Activated CD8-positive, alpha-beta T cell treated with anti-CD3 and anti-CD28 coated beads for 36 hours (primary cell): Measurements from ENCODE around the gene PARP1. TPM values are rescaled to one million over a fixed set of nuclear protein-coding genes. Genes with fewer than 3 reads are reported as not detected.

Experiments
- ATAC-seq: fragments of 200-7000 bp; cut with Tn5 transposase; one replicate; pipeline ENCODE4 v1.10.0; 2021; ENCODE audit warnings: mild to moderate bottlenecking, moderate library complexity
- CTCF ChIA-PET: fragments of 350-600 bp; sonication (Branson Sonifier 250); formaldehyde crosslinking; loops from one replicate; lab custom pipeline; 2021; ENCODE audit warnings: antibody characterized with exemption; lab: Charles Lee
- POLR2A ChIA-PET: fragments of 350-600 bp; sonication (Branson Sonifier 250); formaldehyde crosslinking; loops from one replicate; lab custom pipeline; 2021; ENCODE audit warnings: antibody characterized with exemption; lab: Charles Lee
- DNase-seq: peaks from one replicate; pipeline ENCODE4 v3.0.0-alpha.2; 2020
- H3K27ac Mint-ChIP-seq: one replicate; pipeline ENCODE4 v1.8.0; 2021; ENCODE audit warnings: mild to moderate bottlenecking, mixed read lengths
- H3K27me3 Mint-ChIP-seq: one replicate; pipeline ENCODE4 v1.8.0; 2021; ENCODE audit warnings: mixed read lengths
- H3K36me3 Mint-ChIP-seq: one replicate; pipeline ENCODE4 v1.8.0; 2021; ENCODE audit warnings: low read depth, mixed read lengths
- H3K4me1 Mint-ChIP-seq: one replicate; pipeline ENCODE4 v1.8.0; 2021; ENCODE audit warnings: low read depth, mixed read lengths
- H3K4me3 Mint-ChIP-seq: one replicate; pipeline ENCODE4 v1.8.0; 2021; ENCODE audit warnings: mild to moderate bottlenecking, moderate library complexity, mixed read lengths
- H3K9me3 Mint-ChIP-seq: one replicate; pipeline ENCODE4 v1.8.0; 2021; ENCODE audit warnings: mixed read lengths
- intact Hi-C: fragments of 100-400 bp; cut with micrococcal nuclease; formaldehyde crosslinking; loops from one replicate; pipeline ENCODE4 v1.10.0; 2022
- total RNA-seq, 2 experiments: library from RNA; stranded (reverse); gene quantifications; one replicate each; pipeline ENCODE4 v1.2.3, GENCODE V29; 2021
- TF ChIP-seq, protein P1 (sequence below): fragments of 200-600 bp; IDR thresholded peaks from one replicate; pipeline ENCODE4 v1.8.0; 2022; ENCODE audit warnings: antibody characterized with exemption, mild to moderate bottlenecking

Gene PARP1
- total RNA-seq, 2 experiments from 2014 or later, result 203 to 206 TPM

DNA sequence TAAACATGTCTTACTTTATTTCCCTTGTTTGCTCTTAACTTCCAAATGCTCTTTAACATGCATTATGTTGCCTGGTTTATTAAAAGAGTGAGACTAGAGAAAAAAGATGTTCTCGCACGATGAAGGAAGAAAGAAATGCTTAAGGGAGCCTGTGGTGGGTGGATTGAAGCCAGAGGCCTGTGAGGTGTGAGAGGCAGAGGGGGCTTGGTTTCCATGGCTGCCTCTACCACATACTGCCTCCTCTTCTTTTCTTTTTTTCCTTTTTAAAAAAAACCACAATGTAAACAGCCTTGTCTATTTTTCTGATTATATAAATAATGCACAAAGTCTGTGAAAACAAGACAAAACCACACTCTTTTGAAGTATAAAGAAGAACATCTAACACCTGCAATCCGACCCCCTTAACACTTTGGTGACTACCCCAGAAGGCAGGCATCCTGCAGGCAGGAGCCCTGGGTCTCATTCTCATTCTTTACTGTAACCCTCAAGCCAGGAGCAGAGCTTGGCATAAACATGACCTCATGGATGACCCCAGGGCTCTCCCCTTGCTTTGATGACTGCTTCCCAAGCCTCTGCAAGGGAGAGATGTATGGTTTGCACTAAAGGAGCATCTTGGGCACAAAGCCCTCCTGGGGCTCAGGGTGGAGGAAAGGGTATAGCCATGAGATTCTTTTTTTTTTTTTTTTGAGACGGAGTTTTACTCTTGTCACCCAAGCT is 10.1 kb upstream of the PARP1 start:
- no peaks in the 10 kb centered on the region for H3K27me3 Mint-ChIP-seq
- ATAC-seq, result no peak
- no peaks in the 10 kb centered on the region for H3K9me3 Mint-ChIP-seq
- ChIA-PET POLR2A (interaction anchor here (2.7 kb wide), 1 partner anchor 11 kb away, joined by 17 read pairs; the partner anchor contains the start of gene PARP1), CTCF (interaction anchor here (10.8 kb wide), 1 partner anchor 10 kb away, joined by 95 read pairs; the partner anchor contains the start of gene PARP1)
- DNase-seq, result no peak
- intact Hi-C loops, result no loop called here
- no peak overlapping the region for H3K27ac Mint-ChIP-seq
- no peak overlapping the region for H3K4me3 Mint-ChIP-seq
- H3K4me1 Mint-ChIP-seq, result peaks cover 12% of the 10 kb centered on the region
- TF ChIP-seq, protein P1, sequence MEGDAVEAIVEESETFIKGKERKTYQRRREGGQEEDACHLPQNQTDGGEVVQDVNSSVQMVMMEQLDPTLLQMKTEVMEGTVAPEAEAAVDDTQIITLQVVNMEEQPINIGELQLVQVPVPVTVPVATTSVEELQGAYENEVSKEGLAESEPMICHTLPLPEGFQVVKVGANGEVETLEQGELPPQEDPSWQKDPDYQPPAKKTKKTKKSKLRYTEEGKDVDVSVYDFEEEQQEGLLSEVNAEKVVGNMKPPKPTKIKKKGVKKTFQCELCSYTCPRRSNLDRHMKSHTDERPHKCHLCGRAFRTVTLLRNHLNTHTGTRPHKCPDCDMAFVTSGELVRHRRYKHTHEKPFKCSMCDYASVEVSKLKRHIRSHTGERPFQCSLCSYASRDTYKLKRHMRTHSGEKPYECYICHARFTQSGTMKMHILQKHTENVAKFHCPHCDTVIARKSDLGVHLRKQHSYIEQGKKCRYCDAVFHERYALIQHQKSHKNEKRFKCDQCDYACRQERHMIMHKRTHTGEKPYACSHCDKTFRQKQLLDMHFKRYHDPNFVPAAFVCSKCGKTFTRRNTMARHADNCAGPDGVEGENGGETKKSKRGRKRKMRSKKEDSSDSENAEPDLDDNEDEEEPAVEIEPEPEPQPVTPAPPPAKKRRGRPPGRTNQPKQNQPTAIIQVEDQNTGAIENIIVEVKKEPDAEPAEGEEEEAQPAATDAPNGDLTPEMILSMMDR, result no peak
- H3K36me3 Mint-ChIP-seq, result no peaks in the 10 kb centered on the region

DNA sequence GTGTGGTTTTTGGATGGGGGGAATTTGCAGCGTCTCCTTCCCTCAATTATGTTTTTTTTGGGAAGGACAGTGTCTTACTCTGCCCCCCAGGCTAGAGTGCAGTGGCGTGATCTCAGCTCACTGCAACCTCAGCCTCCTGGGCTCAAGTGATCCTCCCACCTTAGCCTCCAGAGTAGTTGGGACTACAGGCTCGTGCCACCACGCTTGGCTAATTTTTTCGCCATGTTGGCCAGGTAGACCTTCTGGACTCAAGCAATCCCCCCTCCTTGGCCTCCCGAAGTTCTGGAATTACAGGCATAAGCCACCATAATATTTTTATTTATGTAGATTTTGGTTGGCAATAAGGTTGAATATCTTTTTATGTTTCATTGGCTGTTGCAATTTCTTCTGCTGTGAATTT is 9.5 kb upstream of the PARP1 start:
- no peak overlapping the region for H3K27ac Mint-ChIP-seq
- TF ChIP-seq, protein P1, result no peak
- peaks cover 12% of the 10 kb centered on the region for H3K4me1 Mint-ChIP-seq
- POLR2A ChIA-PET, result interaction anchor here (2.7 kb wide), 1 partner anchor 10 kb away, joined by 17 read pairs; the partner anchor contains the start of gene PARP1
- DNase-seq (no peak), ATAC-seq (no peak)
- H3K4me3 Mint-ChIP-seq, result no peak overlapping the region
- CTCF ChIA-PET, result interaction anchor here (10.8 kb wide), 1 partner anchor 9 kb away, joined by 95 read pairs; the partner anchor contains the start of gene PARP1
- H3K36me3 Mint-ChIP-seq, result no peaks in the 10 kb centered on the region
- intact Hi-C loops, result no loop called here
- no peaks in the 10 kb centered on the region for H3K9me3 Mint-ChIP-seq
- H3K27me3 Mint-ChIP-seq, result no peaks in the 10 kb centered on the region

DNA sequence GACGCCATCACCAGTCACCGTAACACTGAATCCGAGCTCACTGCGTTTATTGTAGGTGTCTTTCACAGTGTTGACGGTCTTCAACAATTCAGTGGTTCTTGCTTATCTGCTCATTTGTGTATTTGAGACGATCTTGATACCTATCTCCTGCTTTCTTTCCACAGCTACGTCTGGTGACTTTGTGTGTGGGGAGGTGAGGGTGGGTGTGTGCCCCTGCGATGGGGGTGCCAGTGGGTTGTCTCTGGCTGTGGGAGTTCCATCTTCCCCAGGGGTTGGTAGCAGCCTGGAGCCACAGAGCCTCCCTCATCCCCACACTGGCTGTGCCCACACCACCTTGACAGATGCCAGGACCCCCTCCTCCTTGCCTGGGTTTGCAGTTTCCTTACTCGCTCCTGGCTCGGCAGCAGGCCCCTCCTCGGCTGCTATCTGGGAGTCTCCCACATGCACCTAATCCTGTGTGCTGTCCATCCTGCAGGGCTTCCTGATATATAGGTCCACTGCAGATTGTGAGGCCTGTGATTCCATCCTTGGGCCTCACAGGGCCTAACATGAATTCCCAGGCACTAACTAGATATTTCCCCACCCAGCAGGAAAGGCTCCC is 6.3 kb upstream of the PARP1 start:
- Mint-ChIP-seq H3K9me3 (peaks cover 2% of the 10 kb centered on the region), H3K36me3 (no peaks in the 10 kb centered on the region), H3K27me3 (no peaks in the 10 kb centered on the region), H3K27ac (no peak overlapping the region), H3K4me3 (no peak overlapping the region), H3K4me1 (peaks cover 12% of the 10 kb centered on the region)
- intact Hi-C loops, result no loop called here
- no peak for DNase-seq
- POLR2A ChIA-PET, result interaction anchor here (1.2 kb wide), 1 partner anchor 23 kb away, joined by 3 read pairs; no protein-coding TSS in a partner anchor
- CTCF ChIA-PET, result interaction anchor here (1.4 kb wide), 1 partner anchor 8 kb away, joined by 4 read pairs; no protein-coding TSS in a partner anchor
- TF ChIP-seq, protein P1, result no peak
- ATAC-seq, result no peak

DNA sequence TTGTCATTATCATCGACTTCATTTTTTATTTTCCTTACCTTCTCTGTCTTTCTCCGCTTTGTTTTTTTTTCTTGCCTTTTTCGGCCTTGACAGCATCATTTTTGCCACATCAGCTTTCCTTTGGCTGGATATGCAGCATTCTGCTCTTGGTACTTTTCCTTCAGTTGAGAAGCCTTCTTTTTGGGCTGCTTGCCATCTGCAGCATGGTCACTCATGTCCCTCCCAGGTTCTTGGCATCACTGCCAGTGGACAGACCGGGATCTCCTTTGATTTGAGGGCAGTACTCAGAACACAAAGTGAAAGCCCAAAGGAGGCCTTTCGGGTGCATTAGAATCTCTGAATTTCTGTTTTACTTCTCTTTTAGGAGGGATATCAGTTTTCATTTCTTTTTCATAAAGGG is 3.7 kb upstream of the PARP1 start:
- DNase-seq (no peak), ATAC-seq (no peak)
- Mint-ChIP-seq H3K27ac (no peak overlapping the region), H3K27me3 (no peaks in the 10 kb centered on the region), H3K4me3 (no peak overlapping the region), H3K4me1 (peaks cover 5% of the 10 kb centered on the region), H3K36me3 (peaks cover 2% of the 10 kb centered on the region), H3K9me3 (peaks cover 2% of the 10 kb centered on the region)
- TF ChIP-seq, protein P1, result no peak
- intact Hi-C loops, result no loop called here
- ChIA-PET CTCF (interaction anchor here (1.2 to 6.7 kb wide), 2 partner anchors 9 to 46 kb away, joined by 3 to 95 read pairs; no protein-coding TSS in a partner anchor), POLR2A (interaction anchor here (1.4 kb wide), 1 partner anchor 13 kb away, joined by 3 read pairs; no protein-coding TSS in a partner anchor)
